Natural killer cell (primary cell): ENCODE measurements around the gene YOD1. TPM values are rescaled to one million over a fixed set of nuclear protein-coding genes. Genes with fewer than 3 reads are reported as not detected.

Source experiments
- ATAC-seq, 3 donors: fragments of 150-1000 bp in 2 of 3; fragments of 200-7000 bp in 1 of 3; cut with Tn5 transposase; 1 replicate in 1 of 3; 2 replicates in 2 of 3; pipeline ENCODE4 v1.10.0; 2021; ENCODE audit warnings: mild to moderate bottlenecking in 2 of 3, moderate library complexity in 2 of 3
- DNase-seq, 2 donors: peaks; one replicate each; pipeline versions ENCODE4 v3.0.0 to v3.0.0-alpha.2; 2013 to 2021; ENCODE audit warnings: mixed read lengths in 1 of 2
- H3K27ac ChIP-seq: one replicate; pipeline ENCODE4 v1.5.1; 2013; ENCODE audit warnings: mild to moderate bottlenecking, low read length
- H3K27me3 ChIP-seq: one replicate; pipeline ENCODE4 v1.6.1; 2013; ENCODE audit warnings: low read length; ENCODE audit not compliant: control insufficient read depth, insufficient read depth
- H3K36me3 ChIP-seq: one replicate; pipeline ENCODE4 v1.6.1; 2013; ENCODE audit warnings: low read length; ENCODE audit not compliant: control insufficient read depth, insufficient read depth
- H3K4me1 ChIP-seq: one replicate; pipeline ENCODE4 v1.6.1; 2013; ENCODE audit warnings: low read length; ENCODE audit not compliant: control insufficient read depth, insufficient read depth
- H3K4me3 ChIP-seq: one replicate; pipeline ENCODE4 v1.5.1; 2013; ENCODE audit warnings: low read length
- H3K9me3 ChIP-seq: one replicate; pipeline ENCODE4 v1.6.1; 2013; ENCODE audit warnings: low read length; ENCODE audit not compliant: control insufficient read depth, insufficient read depth
- H3K27ac Mint-ChIP-seq, 2 donors: one replicate each; pipeline ENCODE4 v1.8.0; 2022; ENCODE audit warnings: mild to moderate bottlenecking in 2 of 2, mixed read lengths in 2 of 2, moderate library complexity in 1 of 2
- H3K27me3 Mint-ChIP-seq, 2 donors: one replicate each; pipeline ENCODE4 v1.8.0; 2022; ENCODE audit warnings: low read depth in 2 of 2, mixed read lengths in 2 of 2
- H3K36me3 Mint-ChIP-seq: one replicate; pipeline ENCODE4 v1.8.0; 2022; ENCODE audit warnings: mixed read lengths
- H3K4me1 Mint-ChIP-seq, 2 donors: one replicate each; pipeline ENCODE4 v1.8.0; 2022; ENCODE audit warnings: mixed read lengths in 2 of 2
- H3K4me3 Mint-ChIP-seq: one replicate; pipeline ENCODE4 v1.8.0; 2022; ENCODE audit warnings: mild to moderate bottlenecking, moderate library complexity, mixed read lengths
- H3K9me3 Mint-ChIP-seq, 2 donors: one replicate each; pipeline ENCODE4 v1.8.0; 2022; ENCODE audit warnings: mixed read lengths in 2 of 2
- WGBS: methylation state at CpG from one replicate; pipeline ENCODE4 v1.1.7; 2013; ENCODE audit warnings: missing lambda C conversion rate; ENCODE audit not compliant: insufficient coverage; 5-methylcytosine and 5-hydroxymethylcytosine counted together
- intact Hi-C: fragments of 100-400 bp; cut with micrococcal nuclease; formaldehyde crosslinking; loops from one replicate; pipeline ENCODE4 v1.14.2; 2022
- total RNA-seq, 4 donors: library from RNA; stranded (reverse); fragments of 120-200 nt in 1 of 4; gene quantifications; one replicate each; pipeline versions ENCODE4 v1.2.3 to v1.2.4, GENCODE V29; 2013 to 2022
- TF ChIP-seq, protein P1 (sequence below): fragments of 200-600 bp; IDR thresholded peaks from one replicate; pipeline ENCODE4 v1.8.0; 2022; ENCODE audit warnings: antibody characterized with exemption

YOD1 gene
- total RNA-seq, 3 donors from 2014 or later (not counting 1 experiment from before 2014, with no cell fraction given), result 20.6 to 22.8 (median 21.2) TPM

DNA sequence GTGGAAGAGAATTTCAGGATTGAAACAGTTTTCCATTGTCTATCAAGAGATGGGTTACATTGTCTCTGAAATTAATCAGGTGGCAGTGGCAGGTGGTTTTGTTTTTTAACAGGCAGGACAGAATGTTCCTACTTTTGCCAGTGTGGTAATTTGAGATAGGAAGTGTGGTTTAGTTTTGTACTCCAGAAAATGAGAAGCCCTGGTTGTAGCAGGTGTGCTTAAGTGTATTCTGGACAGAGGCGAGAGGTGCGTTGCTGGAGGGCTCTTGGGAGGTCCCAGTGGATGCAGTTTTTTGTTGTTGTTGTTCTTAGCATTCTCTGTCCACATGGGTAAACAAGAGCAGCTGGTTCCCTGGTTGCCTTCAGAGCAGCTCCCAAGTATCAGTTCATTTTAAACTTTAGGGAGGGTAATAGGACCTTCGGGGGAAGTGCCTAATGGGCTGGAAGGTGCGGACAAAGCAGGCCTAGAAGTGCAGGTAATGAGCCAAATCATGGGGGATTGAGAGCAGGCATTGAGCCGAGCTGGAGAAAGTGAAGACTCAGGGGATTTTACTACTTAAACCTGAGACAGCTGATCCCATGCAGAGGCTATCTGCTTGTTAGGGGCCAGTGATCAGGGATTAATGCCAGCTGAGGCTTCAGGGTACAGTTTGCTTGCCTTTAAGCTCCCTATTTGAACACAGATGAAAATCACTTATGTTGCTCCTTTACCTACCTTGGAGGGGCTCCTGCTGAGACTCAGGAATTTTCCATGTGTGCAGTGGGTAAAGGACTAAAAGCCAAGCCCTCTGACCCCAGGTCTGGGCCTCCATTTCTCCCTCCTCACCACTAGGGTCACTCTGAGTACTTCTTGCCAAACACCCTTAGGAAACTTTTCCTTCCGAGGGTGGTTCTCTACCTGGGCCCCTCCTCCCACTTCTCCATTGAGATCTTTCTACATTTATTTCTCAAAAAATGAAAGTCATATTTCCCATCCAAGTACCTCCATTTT, 8.2 kb upstream of the YOD1 start:
- peaks cover 3% of the 10 kb centered on the region for H3K36me3 ChIP-seq
- no peaks in the 10 kb centered on the region for H3K36me3 Mint-ChIP-seq
- intact Hi-C loops, result no loop called here
- H3K4me3 ChIP-seq, result no peak overlapping the region
- no peak for DNase-seq
- H3K27me3 Mint-ChIP-seq, result no peaks in the 10 kb centered on the region
- no peaks in the 10 kb centered on the region for H3K9me3 ChIP-seq
- no peaks in the 10 kb centered on the region for H3K9me3 Mint-ChIP-seq
- H3K27ac Mint-ChIP-seq, result no peak overlapping the region
- no peaks in the 10 kb centered on the region for H3K27me3 ChIP-seq
- no peak overlapping the region for H3K27ac ChIP-seq
- H3K4me1 Mint-ChIP-seq, result peaks cover 18 to 20% of the 10 kb centered on the region in 2 donors
- no peak overlapping the region for H3K4me3 Mint-ChIP-seq
- H3K4me1 ChIP-seq, result peaks cover 13% of the 10 kb centered on the region
- 73% methylated on average over 6 of the region's 6 CpGs for WGBS
- ATAC-seq, result no peak
- TF ChIP-seq, protein P1, sequence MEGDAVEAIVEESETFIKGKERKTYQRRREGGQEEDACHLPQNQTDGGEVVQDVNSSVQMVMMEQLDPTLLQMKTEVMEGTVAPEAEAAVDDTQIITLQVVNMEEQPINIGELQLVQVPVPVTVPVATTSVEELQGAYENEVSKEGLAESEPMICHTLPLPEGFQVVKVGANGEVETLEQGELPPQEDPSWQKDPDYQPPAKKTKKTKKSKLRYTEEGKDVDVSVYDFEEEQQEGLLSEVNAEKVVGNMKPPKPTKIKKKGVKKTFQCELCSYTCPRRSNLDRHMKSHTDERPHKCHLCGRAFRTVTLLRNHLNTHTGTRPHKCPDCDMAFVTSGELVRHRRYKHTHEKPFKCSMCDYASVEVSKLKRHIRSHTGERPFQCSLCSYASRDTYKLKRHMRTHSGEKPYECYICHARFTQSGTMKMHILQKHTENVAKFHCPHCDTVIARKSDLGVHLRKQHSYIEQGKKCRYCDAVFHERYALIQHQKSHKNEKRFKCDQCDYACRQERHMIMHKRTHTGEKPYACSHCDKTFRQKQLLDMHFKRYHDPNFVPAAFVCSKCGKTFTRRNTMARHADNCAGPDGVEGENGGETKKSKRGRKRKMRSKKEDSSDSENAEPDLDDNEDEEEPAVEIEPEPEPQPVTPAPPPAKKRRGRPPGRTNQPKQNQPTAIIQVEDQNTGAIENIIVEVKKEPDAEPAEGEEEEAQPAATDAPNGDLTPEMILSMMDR, result no peak

DNA sequence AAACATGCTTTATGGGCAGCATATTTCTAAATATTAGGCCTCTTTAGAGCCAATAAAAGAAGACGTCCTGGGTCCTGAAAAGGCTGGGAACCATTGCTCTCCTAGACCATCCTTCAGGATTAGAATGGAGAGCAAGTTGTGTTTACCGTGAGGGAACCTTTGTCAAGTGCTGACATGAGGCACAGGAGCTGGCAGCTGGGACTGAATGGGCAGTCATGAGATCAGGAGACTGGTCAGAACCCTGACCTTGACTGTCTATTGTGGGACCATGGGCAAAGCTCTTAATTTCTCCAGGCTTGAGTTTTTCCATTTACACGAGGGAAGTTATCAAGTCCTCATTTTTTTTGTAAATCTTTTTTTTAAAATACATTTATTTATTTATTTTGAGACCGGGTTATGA, 7.2 kb upstream of the YOD1 start:
- TF ChIP-seq, protein P1, result no peak
- no peaks in the 10 kb centered on the region for H3K27me3 ChIP-seq
- H3K27me3 Mint-ChIP-seq, result no peaks in the 10 kb centered on the region
- H3K4me3 ChIP-seq, result no peak overlapping the region
- H3K4me1 Mint-ChIP-seq, result peaks cover 15 to 18% of the 10 kb centered on the region in 2 donors
- ATAC-seq, result no peak
- DNase-seq, result no peak
- H3K9me3 ChIP-seq, result no peaks in the 10 kb centered on the region
- no peak overlapping the region for H3K27ac Mint-ChIP-seq
- peaks cover 3% of the 10 kb centered on the region for H3K36me3 ChIP-seq
- H3K4me1 ChIP-seq, result peaks cover 16% of the 10 kb centered on the region
- H3K4me3 Mint-ChIP-seq, result no peak overlapping the region
- WGBS, result 94% methylated on average over 2 of the region's 4 CpGs
- H3K27ac ChIP-seq, result no peak overlapping the region
- intact Hi-C loops, result no loop called here
- no peaks in the 10 kb centered on the region for H3K36me3 Mint-ChIP-seq
- no peaks in the 10 kb centered on the region for H3K9me3 Mint-ChIP-seq

DNA sequence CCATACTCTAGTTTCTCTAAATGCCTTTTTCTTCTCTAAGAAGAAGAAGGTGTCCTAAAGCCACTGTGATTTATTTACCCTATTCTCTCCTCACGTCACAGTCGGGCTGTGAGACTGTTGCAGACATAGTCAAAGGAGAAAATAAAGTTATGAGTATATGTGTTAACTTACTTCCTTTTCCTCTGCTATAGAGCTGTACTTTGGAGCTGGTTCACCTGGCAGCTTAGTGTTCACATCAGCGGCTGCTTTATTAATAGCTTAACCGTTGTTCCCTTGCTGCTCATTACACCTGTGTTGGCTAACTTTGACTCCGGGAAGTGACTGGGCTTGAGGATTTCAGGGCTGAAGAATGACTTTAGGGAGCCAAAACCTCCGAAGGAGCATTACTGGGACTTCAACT, 5.7 kb upstream of the YOD1 start:
- Mint-ChIP-seq H3K4me3 (no peak overlapping the region), H3K4me1 (peaks cover 15 to 19% of the 10 kb centered on the region in 2 donors), H3K36me3 (no peaks in the 10 kb centered on the region), H3K27me3 (no peaks in the 10 kb centered on the region), H3K9me3 (no peaks in the 10 kb centered on the region), H3K27ac (no peak overlapping the region)
- no peak for ATAC-seq
- DNase-seq, result no peak
- no peaks in the 10 kb centered on the region for H3K27me3 ChIP-seq
- 78% methylated on average over 4 of the region's 6 CpGs for WGBS
- H3K27ac ChIP-seq, result no peak overlapping the region
- H3K4me3 ChIP-seq, result no peak overlapping the region
- no peaks in the 10 kb centered on the region for H3K9me3 ChIP-seq
- H3K36me3 ChIP-seq, result no peaks in the 10 kb centered on the region
- TF ChIP-seq, protein P1, result no peak
- peaks cover 18% of the 10 kb centered on the region for H3K4me1 ChIP-seq
- intact Hi-C loops, result no loop called here
